Common myeloid progenitor, CD34-positive (primary cell): ENCODE data around the gene ARMCX5. TPM values are rescaled to one million over a fixed set of nuclear protein-coding genes. Genes with fewer than 3 reads are reported as not detected.

Experiments
- CTCF ChIA-PET: fragments of 350-600 bp; sonication (Branson Sonifier 250); formaldehyde crosslinking; loops from one replicate; lab custom pipeline; 2021; ENCODE audit warnings: antibody characterized with exemption; lab: Charles Lee
- POLR2A ChIA-PET: fragments of 350-600 bp; sonication (Branson Sonifier 250); formaldehyde crosslinking; loops from one replicate; lab custom pipeline; 2021; ENCODE audit warnings: antibody characterized with exemption; lab: Charles Lee
- DNase-seq, 3 donors: peaks; one replicate each; pipeline versions ENCODE4 v3.0.0 to v3.0.0-alpha.2; 2013
- H3K27ac ChIP-seq, 2 experiments: 1 replicate in 1 of 2; 2 replicates in 1 of 2; pipeline ENCODE4 v1.7.0; 2013; ENCODE audit warnings: inconsistent platforms in 2 of 2, low read length in 2 of 2, mild to moderate bottlenecking in 2 of 2, low read depth in 1 of 2, moderate library complexity in 1 of 2; ENCODE audit not compliant: severe bottlenecking in 2 of 2, insufficient read depth in 1 of 2, poor library complexity in 1 of 2
- H3K27me3 ChIP-seq, 5 experiments: replicated peaks in 2 of 5; 1 replicate in 3 of 5; 2 replicates in 2 of 5; pipeline versions ENCODE4 v1.6.1 to v1.7.0; 2013; ENCODE audit warnings: low read length in 4 of 5, mild to moderate bottlenecking in 2 of 5, moderate library complexity in 2 of 5, inconsistent platforms in 1 of 5; ENCODE audit not compliant: insufficient read depth in 5 of 5, control insufficient read depth in 4 of 5
- H3K36me3 ChIP-seq, 4 experiments: 1 replicate in 2 of 4; 2 replicates in 2 of 4; pipeline versions ENCODE4 v1.6.1 to v1.7.0; 2013; ENCODE audit warnings: low read length in 3 of 4, control low read depth in 1 of 4, mild to moderate bottlenecking in 1 of 4; ENCODE audit not compliant: control insufficient read depth in 4 of 4, insufficient read depth in 4 of 4
- H3K4me1 ChIP-seq, 4 experiments: 1 replicate in 3 of 4; 2 replicates in 1 of 4; pipeline versions ENCODE4 v1.6.1 to v1.7.1; 2013; ENCODE audit warnings: low read length in 3 of 4, mild to moderate bottlenecking in 3 of 4, control low read depth in 1 of 4, inconsistent platforms in 1 of 4, moderate library complexity in 1 of 4; ENCODE audit not compliant: control insufficient read depth in 4 of 4, insufficient read depth in 4 of 4; ENCODE audit errors: control extremely low read depth in 1 of 4
- H3K4me3 ChIP-seq, 7 experiments: 1 replicate in 4 of 7; 2 replicates in 3 of 7; pipeline versions ENCODE4 v1.5.1 to v1.7.0; 2013; ENCODE audit warnings: mild to moderate bottlenecking in 7 of 7, low read length in 6 of 7, moderate library complexity in 6 of 7, inconsistent platforms in 2 of 7, low read depth in 2 of 7, control low read depth in 1 of 7; ENCODE audit not compliant: insufficient read depth in 4 of 7, control insufficient read depth in 1 of 7; ENCODE audit errors: extremely low read depth in 1 of 7
- H3K9me3 ChIP-seq, 5 experiments: 1 replicate in 4 of 5; 2 replicates in 1 of 5; pipeline versions ENCODE4 v1.6.1 to v1.7.1; 2013; ENCODE audit warnings: low read length in 4 of 5, mild to moderate bottlenecking in 2 of 5, inconsistent platforms in 1 of 5, low read depth in 1 of 5, moderate library complexity in 1 of 5; ENCODE audit not compliant: control insufficient read depth in 4 of 5, insufficient read depth in 2 of 5; ENCODE audit errors: control extremely low read depth in 1 of 5
- WGBS: methylation state at CpG from one replicate; pipeline ENCODE4 v1.1.5; 2013; ENCODE audit not compliant: insufficient coverage; 5-methylcytosine and 5-hydroxymethylcytosine counted together
- polyA plus RNA-seq: library from polyadenylated mRNA; unstranded; fragments of 120-200 nt; gene quantifications from one replicate; pipeline ENCODE4 v1.2.1, GENCODE V29; 2013

The ARMCX5 gene
- polyA plus RNA-seq = 18.4 TPM

DNA sequence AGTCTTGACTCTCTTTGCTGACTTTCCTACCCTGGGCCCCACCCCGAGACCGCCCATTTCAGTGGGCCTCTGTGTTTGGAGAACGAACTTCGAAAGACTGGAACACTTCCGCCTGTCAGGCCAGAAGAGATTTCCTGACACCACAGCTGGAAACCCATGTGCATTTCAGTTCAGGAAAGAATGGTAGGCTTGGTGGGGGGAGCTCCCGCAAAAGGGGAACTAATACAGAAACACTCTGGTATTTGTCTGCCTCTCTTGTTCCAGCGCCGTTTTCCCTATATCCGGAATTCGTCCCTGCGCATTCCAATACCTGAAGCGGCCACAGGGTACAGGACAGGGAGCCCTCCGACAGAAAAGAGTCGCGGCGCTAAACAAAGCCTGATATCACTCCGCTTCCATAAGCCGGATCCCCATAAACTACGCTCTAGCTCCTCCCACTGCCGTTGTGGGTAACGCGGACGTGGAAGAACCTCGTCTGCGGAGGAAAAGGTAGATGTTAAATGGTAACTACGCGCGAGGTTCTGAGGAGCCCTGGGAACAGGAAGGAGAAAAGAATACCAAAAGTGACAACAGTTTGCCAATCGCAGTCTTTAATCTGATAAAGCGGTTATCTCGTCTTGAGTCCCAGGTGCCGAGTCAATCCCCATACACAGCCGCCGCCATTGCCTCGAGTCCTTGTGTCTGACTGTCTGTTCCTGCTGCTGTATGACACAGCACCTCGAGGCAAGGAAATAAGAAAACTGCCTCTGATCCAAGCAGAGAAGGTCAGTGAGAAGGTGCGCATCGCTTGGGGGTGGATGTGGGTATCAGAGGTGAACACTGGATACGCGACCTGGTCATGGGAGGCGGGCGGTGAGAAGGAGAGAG, at the start of gene ARMCX5:
TSS of gene ARMCX5 (plus strand) at position 432 of the 867 bp plus-strand sequence. CDS start 2,627 bp downstream, outside the sequence.
- ChIA-PET POLR2A (no interaction called here), CTCF (interaction anchor here (0.8 to 1.2 kb wide), 2 partner anchors 16 to 234 kb away, joined by 3 read pairs; no protein-coding TSS in a partner anchor)

GRCh38 chrX:102558607-102559006, 40.7 kb upstream of the ARMCX5 start:
- Histone ChIP-seq H3K27ac (no peak overlapping the region), H3K4me3 (no peak overlapping the region), H3K9me3 (no peaks in the 10 kb centered on the region), H3K4me1 (no peaks in the 10 kb centered on the region), H3K36me3 (no peaks in the 10 kb centered on the region), H3K27me3 (peaks cover 0 to 3% (median 0%) of the 10 kb centered on the region in 5 experiments)
- ChIA-PET CTCF (no interaction called here), POLR2A (no interaction called here)
- 71% methylated on average over 1 of the region's 2 CpGs for WGBS
- no peak for DNase-seq

More for the DNA sequence above, at the start of gene ARMCX5:
- 33% methylated on average over 38 of the region's 42 CpGs for WGBS
- peak; percentile 82 to 91 (median 88) for DNase-seq
- Histone ChIP-seq H3K4me3 (peak within 1 kb of the TSS; percentile 56 to 95 (median 72)), H3K27ac (peak within 1 kb of the TSS; percentile 26 to 78), H3K4me1 (peaks cover 0 to 17% (median 0%) of the 10 kb centered on the region in 4 experiments), H3K36me3 (peaks cover 0 to 11% (median 4%) of the 10 kb centered on the region in 4 experiments), H3K9me3 (peaks cover 0 to 4% (median 0%) of the 10 kb centered on the region in 5 experiments), H3K27me3 (no peaks in the 10 kb centered on the region)

- no peaks in the 10 kb centered on the region for H3K4me1 ChIP-seq
- H3K36me3 ChIP-seq = no peaks in the 10 kb centered on the region
- DNase-seq = no peak
- no peak overlapping the region for H3K27ac ChIP-seq
- no peak overlapping the region for H3K4me3 ChIP-seq
- H3K9me3 ChIP-seq = no peaks in the 10 kb centered on the region
- WGBS = 50% methylated on average over 1 of the region's 2 CpGs
- H3K27me3 ChIP-seq = peaks cover 0 to 3% (median 0%) of the 10 kb centered on the region in 5 experiments
- CTCF ChIA-PET = no interaction called here
- POLR2A ChIA-PET = no interaction called here
These were observed 38.8 kb upstream of the ARMCX5 start for GRCh38 chrX:102560423-102561068.

DNA sequence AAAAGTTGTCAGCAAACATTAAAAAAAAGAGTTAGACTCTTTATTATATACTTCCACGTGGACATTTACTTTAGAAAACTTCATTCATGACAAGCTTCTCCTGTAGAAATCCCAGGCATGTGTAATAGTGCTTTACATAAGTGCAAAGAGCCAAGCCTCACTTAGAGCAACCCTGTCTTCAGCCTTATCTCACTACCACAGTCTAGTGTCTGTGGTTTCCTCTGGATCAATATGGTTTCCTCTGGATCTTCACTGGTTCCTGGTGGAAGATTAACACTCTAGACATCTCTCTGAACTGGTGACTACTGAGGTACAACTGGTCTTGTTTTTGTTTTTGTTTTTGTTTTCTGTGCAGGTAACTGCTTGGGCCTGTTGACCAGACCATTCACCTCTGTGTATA, 18.4 kb upstream of the ARMCX5 start:
- DNase-seq = peak; percentile 34 to 64 (median 59)
- no peaks in the 10 kb centered on the region for H3K36me3 ChIP-seq
- WGBS = no CpG with 5 or more reads among the region's 1 CpG
- H3K9me3 ChIP-seq = no peaks in the 10 kb centered on the region
- H3K27ac ChIP-seq = no peak overlapping the region
- peaks cover 0 to 6% (median 0%) of the 10 kb centered on the region in 4 experiments for H3K4me1 ChIP-seq
- H3K4me3 ChIP-seq = no peak overlapping the region
- POLR2A ChIA-PET = no interaction called here
- CTCF ChIA-PET = interaction anchor here (0.6 kb wide), 1 partner anchor 11 kb away, joined by 3 read pairs; no protein-coding TSS in a partner anchor
- no peaks in the 10 kb centered on the region for H3K27me3 ChIP-seq

GRCh38 chrX:102593367-102593766, 5.9 kb upstream of the ARMCX5 start:
- Histone ChIP-seq H3K27me3 (no peaks in the 10 kb centered on the region), H3K4me3 (no peak overlapping the region), H3K4me1 (peaks cover 0 to 10% (median 0%) of the 10 kb centered on the region in 4 experiments), H3K9me3 (no peaks in the 10 kb centered on the region), H3K27ac (no peak overlapping the region), H3K36me3 (no peaks in the 10 kb centered on the region)
- POLR2A ChIA-PET = no interaction called here
- CTCF ChIA-PET = no interaction called here
- 38% methylated on average over 2 of the region's 2 CpGs for WGBS
- peak in 2 of 3 donors; percentile 45 to 64 for DNase-seq

GRCh38 chrX:102599951-102600579, 750 bp downstream of the ARMCX5 start:
- POLR2A ChIA-PET = interaction anchor here (0.6 kb wide), 1 partner anchor 51 kb away, joined by 3 read pairs; the partner anchor contains the start of gene GPRASP1
- DNase-seq = peak in 2 of 3 donors; percentile 2 to 6
- Histone ChIP-seq H3K4me3 (peak overlapping the region; percentile 56 to 95 (median 72)), H3K36me3 (peaks cover 0 to 11% (median 4%) of the 10 kb centered on the region in 4 experiments), H3K27ac (peak overlapping the region; percentile 26 to 78), H3K4me1 (peaks cover 0 to 15% (median 0%) of the 10 kb centered on the region in 4 experiments), H3K27me3 (no peaks in the 10 kb centered on the region), H3K9me3 (peaks cover 0 to 4% (median 0%) of the 10 kb centered on the region in 5 experiments)
- no CpG with 5 or more reads among the region's 6 CpGs for whole genome bisulfite sequencing
- CTCF ChIA-PET = interaction anchor here (0.8 to 1.2 kb wide), 2 partner anchors 17 to 233 kb away, joined by 3 read pairs; no protein-coding TSS in a partner anchor
